ENCODE data around the gene ARID5B. TPM values are rescaled to one million over a fixed set of nuclear protein-coding genes. Genes with fewer than 3 reads are reported as not detected.

Gene ARID5B
- total RNA-seq, 1 experiment from 2014 or later, result 0.04 TPM

GRCh38 chr10:62109587-62110293 lies 208.2 kb downstream of the ARID5B start:
- no peaks in the 10 kb centered on the region for H3K23me2 ChIP-seq (ENCODE audit: insufficient read length, low read depth, low read length, poor library complexity, severe bottlenecking)
- H3K9me3 Mint-ChIP-seq, result no peaks in the 10 kb centered on the region
- no peak for DNase-seq
- no peaks in the 10 kb centered on the region for H4K20me1 ChIP-seq (ENCODE audit: control insufficient read depth, insufficient read depth, insufficient read length)
- no peaks in the 10 kb centered on the region for H3K79me1 ChIP-seq (ENCODE audit: insufficient read depth, low read depth, low read length, poor library complexity, severe bottlenecking)
- H3K9ac ChIP-seq (ENCODE audit: extremely low read depth, insufficient read length, low read length), result no peak overlapping the region
- no peak overlapping the region for H3T11ph ChIP-seq (ENCODE audit: low read length)
- H3K18ac ChIP-seq (ENCODE audit: insufficient read length, low read depth, low read length), result no peak overlapping the region
- H3K27ac Mint-ChIP-seq, result no peak overlapping the region
- WGBS (ENCODE audit: extremely low coverage, insufficient read length, low lambda C conversion rate), result no CpG with 5 or more reads among the region's 1 CpG
- H2BK20ac ChIP-seq (ENCODE audit: low read depth, low read length, poor library complexity, severe bottlenecking), result no peak overlapping the region
- H3K56ac ChIP-seq (ENCODE audit: insufficient read length, low read depth, low read length), result no peak overlapping the region
- no peak overlapping the region for H3K14ac ChIP-seq (ENCODE audit: insufficient read depth, low read length)
- H3K36me3 Mint-ChIP-seq (ENCODE audit: insufficient read depth in 1 of 3, low read depth in 3 of 3), result no peaks in the 10 kb centered on the region
- H3K9me3 ChIP-seq (ENCODE audit: control insufficient read depth, low read depth, low read length), result no peaks in the 10 kb centered on the region
- no peak overlapping the region for H2BK12ac ChIP-seq (ENCODE audit: insufficient read length, low read depth, low read length)
- no peak overlapping the region for H2BK5ac ChIP-seq (ENCODE audit: insufficient read length, low read length)
- H3K23ac ChIP-seq (ENCODE audit: insufficient read length, low read depth, low read length), result no peak overlapping the region
- H2AK5ac ChIP-seq (ENCODE audit: insufficient read length, low read length), result no peak overlapping the region
- H3K4me2 ChIP-seq (ENCODE audit: insufficient read depth, insufficient read length, low read length), result no peak overlapping the region
- H2AFZ ChIP-seq (ENCODE audit: low read length), result no peak overlapping the region
- no peak overlapping the region for H2BK15ac ChIP-seq (ENCODE audit: low read depth, low read length)
- H3K4me3 Mint-ChIP-seq, result no peak overlapping the region
- H3K79me2 ChIP-seq (ENCODE audit: insufficient read depth, low read length), result no peaks in the 10 kb centered on the region
- no peak overlapping the region for H4K91ac ChIP-seq (ENCODE audit: insufficient read length, low read depth, low read length)
- TF ChIP-seq CTCF (conservative IDR thresholded peaks at IDR 0.05), result no peak
- H3K4me1 Mint-ChIP-seq, result peaks cover 0 to 3% of the 10 kb centered on the region in 2 experiments; a peak in 1 of 4 replicates
- no peak overlapping the region for H4K8ac ChIP-seq (replicated peaks; ENCODE audit: insufficient read length, low read depth, low read length)
- H3K4ac ChIP-seq (ENCODE audit: low read depth, low read length), result no peak overlapping the region
- H3K27ac ChIP-seq (ENCODE audit: insufficient read length, low read depth, low read length), result no peak overlapping the region
- H3K27me3 Mint-ChIP-seq (ENCODE audit: low read depth), result no peaks in the 10 kb centered on the region
- no peaks in the 10 kb centered on the region for H3K27me3 ChIP-seq (ENCODE audit: insufficient read depth, low read length)
- H3K4me1 ChIP-seq (ENCODE audit: insufficient read depth, low read length), result no peaks in the 10 kb centered on the region
- no peak overlapping the region for H2BK120ac ChIP-seq (ENCODE audit: low read depth, low read length, poor library complexity, severe bottlenecking)
- H4K5ac ChIP-seq (ENCODE audit: insufficient read length, low read depth, low read length), result no peak overlapping the region
